C4-2B (cell line): ENCODE measurements around the gene KIF21A.

Experiments
- H3K27ac ChIP-seq: fragments of 450-650 bp; 2 replicates; pipeline ENCODE4 v1.5.1; 2017
- CTCF ChIP-seq: fragments of 450-650 bp; conservative IDR thresholded peaks from 2 replicates; pipeline ENCODE4 v1.5.1; 2017; ENCODE audit warnings: mild to moderate bottlenecking
- ZFX ChIP-seq: fragments of 450-650 bp; IDR thresholded peaks from 2 replicates; pipeline ENCODE4 v1.6.1; 2017

The KIF21A gene

GRCh38 chr12:39443081-39443928, at the start of gene KIF21A:
Gene KIF21A, minus strand, starts transcription at chr12:39443120. Its CDS starts 150 bp downstream, at chr12:39442970.
- TF ChIP-seq ZFX (no peak; the same call in 1 of the 2 replicates), CTCF (peak; percentile 74)
- peak within 1 kb of the TSS; percentile 93 for H3K27ac ChIP-seq

GRCh38 chr12:39490500-39491282, 47.8 kb upstream of the KIF21A start:
- H3K27ac ChIP-seq, result no peak overlapping the region
- TF ChIP-seq ZFX (no peak), CTCF (no peak)

- TF ChIP-seq CTCF, result no peak
- no peak for TF ChIP-seq ZFX
These were observed 40.7 kb upstream of the KIF21A start for GRCh38 chr12:39483597-39483996.

GRCh38 chr12:39483042-39483441, 40.1 kb upstream of the KIF21A start:
- TF ChIP-seq CTCF (no peak), ZFX (no peak)
- no peak overlapping the region for H3K27ac ChIP-seq

More at GRCh38 chr12:39483597-39483996, 40.7 kb upstream of the KIF21A start:
- no peak overlapping the region for H3K27ac ChIP-seq

GRCh38 chr12:39476894-39477293, 34.0 kb upstream of the KIF21A start:
- no peak for TF ChIP-seq ZFX
- no peak for TF ChIP-seq CTCF
- no peak overlapping the region for H3K27ac ChIP-seq

- H3K27ac ChIP-seq, result no peak overlapping the region
- TF ChIP-seq CTCF (0 out of 2 replicates have a peak, but pooled peaks have one; percentile 5), ZFX (no peak)
These were observed 33.2 kb upstream of the KIF21A start for GRCh38 chr12:39476121-39476520.

- H3K27ac ChIP-seq, result peak overlapping the region; percentile 34; the same call in 1 of the 2 replicates
These were observed 32.2 kb upstream of the KIF21A start for GRCh38 chr12:39475136-39475535.
